Measurements from ENCODE around the gene FAM168A.
A peak's percentile ranks its signal among the peaks of the same experiment; 100 is the strongest.

The FAM168A gene

GRCh38 chr11:73361953-73362776 lies 235.7 kb downstream of the FAM168A start:
- DNase-seq: no peak

DNA sequence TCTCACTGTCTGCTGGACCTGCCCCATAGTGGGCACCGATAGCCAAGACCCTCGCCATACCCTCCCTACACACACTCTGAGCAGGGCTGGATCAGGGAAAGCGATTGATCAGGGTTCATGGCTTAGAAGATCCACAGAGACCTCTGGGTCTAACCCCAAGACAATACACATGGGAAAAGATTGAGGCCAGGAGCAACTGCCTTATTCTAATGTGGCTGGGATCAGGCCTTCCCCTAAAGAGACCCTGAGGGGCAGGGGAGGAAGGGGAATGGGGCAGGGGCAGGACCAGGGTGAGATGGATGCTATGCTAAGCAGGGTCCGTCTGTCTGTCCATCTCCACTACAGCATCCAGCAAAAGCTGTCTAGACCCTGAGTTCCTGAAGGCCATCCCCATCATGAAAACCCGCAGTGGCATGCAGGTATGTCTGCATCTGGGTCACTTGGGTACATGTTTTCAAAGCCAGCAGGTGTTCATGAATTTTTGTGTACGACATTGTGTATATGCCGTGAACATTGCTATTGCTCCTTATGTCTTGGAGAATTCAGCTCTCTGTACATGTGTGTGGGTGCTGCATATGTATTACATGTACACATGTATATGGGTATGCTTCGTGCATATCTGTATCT lies 237.1 kb downstream of the FAM168A start:
- DNase-seq: no peak

DNA sequence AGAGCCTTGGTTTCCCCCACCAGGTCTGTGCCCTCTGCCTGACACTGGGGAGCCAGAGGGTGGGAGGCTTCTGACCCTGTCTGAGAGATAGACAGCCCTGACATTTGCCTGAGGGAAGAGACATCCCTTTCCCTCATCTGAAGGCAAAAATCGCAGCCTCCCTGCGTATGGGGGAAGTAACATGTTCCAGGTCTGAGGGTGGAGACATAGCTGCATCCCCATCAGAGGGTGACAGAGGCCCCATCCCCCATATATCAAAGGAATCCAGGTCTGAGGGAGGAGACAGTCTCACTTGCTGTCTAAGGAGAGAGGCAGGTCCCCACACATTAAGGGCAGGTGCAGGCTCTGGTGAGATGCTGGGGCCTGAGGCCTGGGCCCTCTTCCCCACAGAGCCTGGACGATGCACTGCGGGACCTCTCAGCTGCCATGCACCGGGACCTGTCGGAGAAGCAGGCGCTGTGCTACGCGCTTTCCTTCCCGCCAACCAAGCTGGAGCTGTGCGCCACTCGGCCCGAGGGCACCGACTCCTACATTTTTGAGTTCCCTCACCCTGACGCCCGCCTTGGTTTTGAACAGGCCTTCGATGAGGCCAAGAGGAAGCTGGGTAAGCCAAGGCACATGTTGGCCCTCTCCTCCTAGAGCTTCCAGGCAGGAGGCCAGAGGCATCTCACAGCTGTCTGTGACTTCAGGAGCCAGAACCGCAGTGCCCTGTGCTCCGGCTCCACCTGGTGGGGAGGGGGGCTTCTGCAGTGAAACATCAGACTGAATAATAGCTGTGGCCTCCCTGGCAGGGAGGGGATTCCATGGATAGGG lies 237.8 kb downstream of the FAM168A start:
- DNase-seq: peak; percentile 21

GRCh38 chr11:73359341-73359740 lies 238.6 kb downstream of the FAM168A start:
- no peak for DNase-seq

GRCh38 chr11:73358071-73358470 lies 239.8 kb downstream of the FAM168A start:
- DNase-seq: no peak

- no peak for DNase-seq
Observed at GRCh38 chr11:73356979-73357860, 240.7 kb downstream of the FAM168A start.

DNA sequence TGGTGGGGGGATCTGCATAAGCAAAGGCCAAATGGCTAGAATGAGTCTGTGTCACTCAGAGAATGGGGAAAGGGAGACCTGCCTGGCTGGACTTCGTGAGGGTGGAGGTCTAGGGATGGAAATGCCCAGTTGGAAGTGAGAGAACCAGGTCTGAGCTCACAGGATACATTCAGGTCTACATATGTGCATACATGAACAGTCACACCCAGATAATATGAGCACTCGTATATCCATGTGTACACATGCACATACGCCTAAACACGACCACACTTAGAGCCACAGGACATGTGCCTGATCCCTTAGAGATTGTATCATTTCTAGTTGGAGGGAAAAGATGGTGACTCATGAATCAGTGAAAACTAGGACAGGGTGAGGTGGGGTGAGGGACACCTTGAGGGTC lies 242.8 kb downstream of the FAM168A start:
- no peak for DNase-seq

DNA sequence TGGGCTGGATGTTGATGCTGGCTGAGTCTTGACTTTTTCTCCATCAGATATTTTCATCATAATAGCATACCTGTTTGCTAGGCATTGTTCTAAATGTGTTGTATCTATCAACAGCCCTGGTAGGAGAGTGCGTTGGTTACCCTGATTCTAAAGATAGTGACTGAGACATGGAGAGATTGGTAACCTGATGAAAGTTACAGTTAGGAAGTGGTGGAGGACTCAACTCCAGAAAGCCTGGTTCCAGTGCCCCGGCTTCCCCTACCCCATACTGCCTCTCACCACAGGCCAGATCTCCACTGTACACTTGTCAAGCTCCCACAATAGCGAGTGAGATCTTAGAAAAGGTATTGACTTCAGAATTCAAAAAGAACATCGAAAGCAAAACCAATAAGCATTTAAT lies 244.5 kb downstream of the FAM168A start:
- DNase-seq: no peak

DNA sequence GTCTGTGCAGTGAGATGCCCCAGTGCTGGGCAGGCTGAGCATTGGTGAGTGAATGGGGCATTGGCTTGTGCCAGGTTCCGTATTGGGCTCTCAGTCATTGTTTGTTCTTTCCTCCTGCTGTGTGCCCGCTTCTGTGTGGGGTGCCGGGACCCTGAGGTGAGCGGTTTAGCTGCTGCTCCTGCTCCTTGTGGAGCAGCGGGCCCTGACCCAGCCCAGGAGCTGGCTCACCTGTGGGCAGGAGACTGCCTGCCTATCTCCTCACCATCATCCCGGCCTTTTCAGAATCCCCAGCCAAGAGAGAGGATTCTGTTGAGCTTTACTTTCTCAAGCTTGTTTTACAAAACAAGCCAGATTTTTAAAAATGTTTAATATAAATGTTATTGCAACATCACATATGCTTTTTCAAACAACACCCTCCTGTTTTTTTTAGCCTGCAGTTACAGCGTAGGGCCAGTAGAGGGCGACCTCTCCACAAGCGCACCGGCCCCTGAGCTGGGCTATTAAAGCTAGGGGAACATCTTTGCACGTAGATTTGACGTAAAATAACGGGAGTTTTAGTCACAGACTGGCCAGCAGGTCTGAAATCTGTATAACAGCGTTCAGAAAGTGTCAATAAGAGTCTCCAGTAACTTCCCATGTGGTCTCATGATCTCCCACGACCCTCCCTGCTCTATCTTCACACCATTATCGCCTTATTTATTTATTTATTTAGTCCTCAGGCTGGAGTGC lies 246.8 kb downstream of the FAM168A start:
- peak; percentile 46 for DNase-seq
